HepG2 (cell line): ENCODE data around the gene TFE3. TPM values are rescaled to one million over a fixed set of nuclear protein-coding genes. Genes with fewer than 3 reads are reported as not detected.

Experiments used
- ATF5 ChIP-seq: sonication (generic); formaldehyde crosslinking; IDR thresholded peaks from 2 replicates; pipeline ENCODE4 v1.4.0; 2020; ENCODE audit warnings: mild to moderate bottlenecking, low read depth, missing genetic modification reagents
- ATRX ChIP-seq: sonication (generic); formaldehyde crosslinking; IDR thresholded peaks from 2 replicates; pipeline ENCODE4 v1.4.0; 2020; ENCODE audit warnings: missing genetic modification reagents, borderline replicate concordance
- CBX2 ChIP-seq, 2 experiments: fragments of 200-600 bp in 1 of 2; sonication (generic); formaldehyde crosslinking in 1 of 2; IDR thresholded peaks; 2 replicates each; pipeline versions ENCODE4 v1.7.0 to v1.8.1; 2018 to 2022; ENCODE audit warnings: low read depth in 2 of 2, low read length in 1 of 2, mild to moderate bottlenecking in 1 of 2, missing genetic modification reagents in 1 of 2
- CCAR2 ChIP-seq: fragments of 200-400 bp; formaldehyde crosslinking; optimal IDR thresholded peaks from 2 replicates; pipeline ENCODE3; 2018; ENCODE audit warnings: low read depth, mild to moderate bottlenecking, low read length, moderate library complexity
- CENPBD1 ChIP-seq: sonication (generic); formaldehyde crosslinking; IDR thresholded peaks from 2 replicates; pipeline ENCODE4 v1.8.0; 2022; ENCODE audit warnings: missing genetic modification reagents, low read depth, mild to moderate bottlenecking, borderline replicate concordance
- HMGXB3 ChIP-seq: sonication (generic); formaldehyde crosslinking; IDR thresholded peaks from 2 replicates; pipeline ENCODE4 v1.4.0; 2020; ENCODE audit warnings: missing genetic modification reagents, borderline replicate concordance
- PREB ChIP-seq: sonication (generic); formaldehyde crosslinking; IDR thresholded peaks from 2 replicates; pipeline ENCODE4 v1.4.0; 2020; ENCODE audit warnings: missing genetic modification reagents
- RXRB ChIP-seq: IDR thresholded peaks from 2 replicates; pipeline ENCODE4 v1.6.1; 2016; ENCODE audit warnings: borderline replicate concordance, missing genetic modification reagents, missing compliant biosample characterization
- SKIL ChIP-seq: sonication (generic); formaldehyde crosslinking; IDR thresholded peaks from 2 replicates; pipeline ENCODE4 v1.8.0; 2022; ENCODE audit warnings: missing genetic modification reagents, mild to moderate bottlenecking, moderate library complexity, borderline replicate concordance
- SNRNP70 ChIP-seq: fragments of 200-400 bp; formaldehyde crosslinking; IDR thresholded peaks from 2 replicates; pipeline ENCODE4 v1.6.1; 2017; ENCODE audit warnings: mild to moderate bottlenecking, low read depth, low read length, moderate library complexity
- SPEN ChIP-seq: sonication (generic); formaldehyde crosslinking; IDR thresholded peaks from 2 replicates; pipeline ENCODE4 v1.5.1; 2020; ENCODE audit warnings: low read depth, mild to moderate bottlenecking, missing genetic modification reagents
- ZBTB7A ChIP-seq: sonication (generic); formaldehyde crosslinking; IDR thresholded peaks from 2 replicates; pipeline ENCODE4 v1.8.0; 2022; ENCODE audit warnings: mild to moderate bottlenecking, missing genetic modification reagents
- ZFP37 ChIP-seq: sonication (generic); formaldehyde crosslinking; IDR thresholded peaks from 2 replicates; pipeline ENCODE4 v1.4.0; 2020; ENCODE audit warnings: missing genetic modification reagents, borderline replicate concordance
- ZMAT3 ChIP-seq: sonication (generic); formaldehyde crosslinking; conservative IDR thresholded peaks from 2 replicates; pipeline ENCODE4 v1.7.0; 2021; ENCODE audit warnings: missing genetic modification reagents
- ZNF296 ChIP-seq: sonication (generic); formaldehyde crosslinking; conservative IDR thresholded peaks from 2 replicates; pipeline ENCODE4 v1.5.0; 2020; ENCODE audit warnings: mild to moderate bottlenecking, missing genetic modification reagents
- ZNF597 ChIP-seq: sonication (generic); formaldehyde crosslinking; IDR thresholded peaks from 2 replicates; pipeline ENCODE4 v1.5.0; 2020; ENCODE audit warnings: missing genetic modification reagents
- ZNF652 ChIP-seq: IDR thresholded peaks from 2 replicates; pipeline ENCODE4 v1.6.1; 2016; ENCODE audit warnings: low read depth, borderline replicate concordance
- ZNF749 ChIP-seq: sonication (generic); formaldehyde crosslinking; IDR thresholded peaks from 2 replicates; pipeline ENCODE4 v1.8.0; 2022; ENCODE audit warnings: mild to moderate bottlenecking, missing genetic modification reagents, moderate library complexity, borderline replicate concordance
- polyA plus RNA-seq, 8 experiments: library from polyadenylated mRNA; depleted of rRNA in 3 of 8; stranded (reverse) in 7 of 8; unstranded in 1 of 8; fragments of >200 nt; fragmentation: Illumina TruSeq in 4 of 8; extraction: Trizol in 4 of 8; gene quantifications; 2 replicates each; pipeline versions ENCODE4 v1.2.1 to v1.2.3, GENCODE V29; 2011 to 2016; ENCODE audit warnings: low read depth in 4 of 8, missing spikeins in 1 of 8, mixed read lengths in 1 of 8; ENCODE audit not compliant: insufficient read depth in 1 of 8
- total RNA-seq, 5 experiments: library from RNA; depleted of rRNA; stranded (reverse); fragments of >200 nt; fragmentation: Illumina TruSeq; extraction: Trizol; gene quantifications; 2 replicates each; pipeline ENCODE4 v1.2.3, GENCODE V29; 2016; ENCODE audit warnings: low read depth in 1 of 5

TFE3 gene
- total and polyA plus RNA-seq, 2 of the 13 experiments (the other 11 are each of a cell fraction or from before 2014, with no cell fraction given), result 8.3 to 12.3 TPM

GRCh38 chrX:49043220-49043986 is at the start of gene TFE3 (continued):
- TF ChIP-seq HMGXB3 (CRISPR knock-in tag) (no peak), SNRNP70 (no peak), ATRX (CRISPR knock-in tag) (no peak), ATF5 (CRISPR knock-in tag) (no peak), ZNF749 (CRISPR knock-in tag) (no peak), PREB (CRISPR knock-in tag) (no peak), CBX2 (IDR thresholded peaks at IDR 0.05; ENCODE audit: low read depth, low read length) (no peak), CBX2 (CRISPR knock-in tag; IDR thresholded peaks at IDR 0.05; ENCODE audit: low read depth) (no peak), ZNF597 (no peak), ZNF296 (CRISPR knock-in tag) (no peak), ZBTB7A (CRISPR knock-in tag) (0 out of 2 replicates have a peak, but pooled peaks have one; percentile 46), ZFP37 (no peak), ZMAT3 (no peak), CCAR2 (no peak), RXRB (CRISPR knock-in tag) (no peak), SPEN (no peak), SKIL (CRISPR knock-in tag) (no peak), ZNF652 (no peak), CENPBD1 (CRISPR knock-in tag) (no peak)
